Chondrocyte (in vitro differentiated cells): ENCODE measurements around the gene OASL. TPM values are rescaled to one million over a fixed set of nuclear protein-coding genes. Genes with fewer than 3 reads are reported as not detected.
A peak's percentile ranks its signal among the peaks of the same experiment; 100 is the strongest.

Experiments used
- DNase-seq: peaks from one replicate; pipeline ENCODE4 v3.0.0; 2021; ENCODE audit warnings: mixed read lengths, low spot score
- H3K27ac Mint-ChIP-seq: one replicate; pipeline ENCODE4 v1.8.0; 2021; ENCODE audit warnings: mild to moderate bottlenecking, moderate library complexity, mixed read lengths; ENCODE audit not compliant: unreplicated experiment
- H3K27me3 Mint-ChIP-seq: 2 replicates; pipeline ENCODE4 v1.8.0; 2021; ENCODE audit warnings: low read depth, mixed read lengths
- H3K36me3 Mint-ChIP-seq: 2 replicates; pipeline ENCODE4 v1.8.0; 2021; ENCODE audit warnings: low read depth, mixed read lengths
- H3K4me1 Mint-ChIP-seq: 2 replicates; pipeline ENCODE4 v1.8.0; 2021; ENCODE audit warnings: low read depth, mild to moderate bottlenecking, mixed read lengths
- H3K4me3 Mint-ChIP-seq: one replicate; pipeline ENCODE4 v1.8.0; 2021; ENCODE audit warnings: mild to moderate bottlenecking, moderate library complexity, mixed read lengths; ENCODE audit not compliant: unreplicated experiment
- H3K9me3 Mint-ChIP-seq: 2 replicates; pipeline ENCODE4 v1.8.0; 2021; ENCODE audit warnings: low read depth, mixed read lengths
- total RNA-seq: library from RNA; stranded (reverse); gene quantifications from 3 replicates; pipeline ENCODE4 v1.2.1, GENCODE V29; 2021
- TF ChIP-seq, protein P1 (sequence below): fragments of 200-600 bp; sonication (generic); IDR thresholded peaks from 2 replicates; pipeline ENCODE4 v1.5.0; 2021; ENCODE audit warnings: antibody characterized with exemption, mild to moderate bottlenecking, moderate library complexity

The OASL gene
- total RNA-seq, 1 donor from 2014 or later, result not detected

GRCh38 chr12:120996133-120996746 is 42.8 kb downstream of the OASL start:
- no peak for DNase-seq
- Mint-ChIP-seq H3K36me3 (no peaks in the 10 kb centered on the region), H3K4me1 (peaks cover 14% of the 10 kb centered on the region), H3K4me3 (no peak overlapping the region), H3K27ac (no peak overlapping the region), H3K9me3 (peaks cover 7% of the 10 kb centered on the region), H3K27me3 (peaks cover 29% of the 10 kb centered on the region)
- TF ChIP-seq, protein P1, sequence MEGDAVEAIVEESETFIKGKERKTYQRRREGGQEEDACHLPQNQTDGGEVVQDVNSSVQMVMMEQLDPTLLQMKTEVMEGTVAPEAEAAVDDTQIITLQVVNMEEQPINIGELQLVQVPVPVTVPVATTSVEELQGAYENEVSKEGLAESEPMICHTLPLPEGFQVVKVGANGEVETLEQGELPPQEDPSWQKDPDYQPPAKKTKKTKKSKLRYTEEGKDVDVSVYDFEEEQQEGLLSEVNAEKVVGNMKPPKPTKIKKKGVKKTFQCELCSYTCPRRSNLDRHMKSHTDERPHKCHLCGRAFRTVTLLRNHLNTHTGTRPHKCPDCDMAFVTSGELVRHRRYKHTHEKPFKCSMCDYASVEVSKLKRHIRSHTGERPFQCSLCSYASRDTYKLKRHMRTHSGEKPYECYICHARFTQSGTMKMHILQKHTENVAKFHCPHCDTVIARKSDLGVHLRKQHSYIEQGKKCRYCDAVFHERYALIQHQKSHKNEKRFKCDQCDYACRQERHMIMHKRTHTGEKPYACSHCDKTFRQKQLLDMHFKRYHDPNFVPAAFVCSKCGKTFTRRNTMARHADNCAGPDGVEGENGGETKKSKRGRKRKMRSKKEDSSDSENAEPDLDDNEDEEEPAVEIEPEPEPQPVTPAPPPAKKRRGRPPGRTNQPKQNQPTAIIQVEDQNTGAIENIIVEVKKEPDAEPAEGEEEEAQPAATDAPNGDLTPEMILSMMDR, result no peak

- H3K27ac Mint-ChIP-seq, result no peak overlapping the region
- TF ChIP-seq, protein P1, result no peak
- H3K27me3 Mint-ChIP-seq, result peaks cover 29% of the 10 kb centered on the region
- no peak overlapping the region for H3K4me3 Mint-ChIP-seq
- H3K9me3 Mint-ChIP-seq, result peaks cover 7% of the 10 kb centered on the region
- DNase-seq, result no peak
- no peaks in the 10 kb centered on the region for H3K36me3 Mint-ChIP-seq
- peaks cover 8% of the 10 kb centered on the region for H3K4me1 Mint-ChIP-seq
Observed at GRCh38 chr12:120994589-120995337, 44.3 kb downstream of the OASL start.

DNA sequence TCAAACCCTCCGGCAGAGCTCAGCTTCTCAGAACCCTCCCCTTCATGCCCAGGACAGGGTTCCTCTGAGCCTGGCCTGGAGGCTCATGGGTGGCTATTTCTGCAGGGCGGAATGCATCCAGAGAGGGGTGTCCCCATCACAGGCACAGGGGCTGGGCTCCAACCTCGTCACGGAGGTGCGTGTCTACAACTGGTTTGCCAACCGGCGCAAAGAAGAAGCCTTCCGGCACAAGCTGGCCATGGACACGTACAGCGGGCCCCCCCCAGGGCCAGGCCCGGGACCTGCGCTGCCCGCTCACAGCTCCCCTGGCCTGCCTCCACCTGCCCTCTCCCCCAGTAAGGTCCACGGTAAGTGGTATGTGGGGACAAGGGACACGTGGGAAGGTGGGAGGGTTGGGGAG is 45.0 kb downstream of the OASL start:
- TF ChIP-seq, protein P1, result no peak
- Mint-ChIP-seq H3K27me3 (peaks cover 33% of the 10 kb centered on the region), H3K36me3 (no peaks in the 10 kb centered on the region), H3K4me1 (peaks cover 5% of the 10 kb centered on the region), H3K27ac (no peak overlapping the region), H3K4me3 (no peak overlapping the region), H3K9me3 (peaks cover 7% of the 10 kb centered on the region)
- no peak for DNase-seq

DNA sequence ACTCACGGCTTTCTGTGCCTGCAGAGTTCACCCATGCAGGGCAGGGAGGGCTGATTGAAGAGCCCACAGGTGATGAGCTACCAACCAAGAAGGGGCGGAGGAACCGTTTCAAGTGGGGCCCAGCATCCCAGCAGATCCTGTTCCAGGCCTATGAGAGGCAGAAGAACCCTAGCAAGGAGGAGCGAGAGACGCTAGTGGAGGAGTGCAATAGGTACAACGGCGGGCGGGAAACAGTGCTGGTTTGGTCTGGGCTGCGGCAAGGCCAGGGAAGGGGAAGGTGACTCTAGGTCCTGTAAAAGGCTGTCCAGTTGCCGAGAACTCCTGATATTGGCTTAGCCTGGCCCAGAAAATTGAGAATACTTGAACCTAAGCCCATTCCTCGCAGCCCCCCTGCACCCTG is 45.5 kb downstream of the OASL start:
- Mint-ChIP-seq H3K4me1 (peaks cover 3% of the 10 kb centered on the region), H3K4me3 (no peak overlapping the region), H3K27me3 (peaks cover 33% of the 10 kb centered on the region), H3K36me3 (no peaks in the 10 kb centered on the region), H3K27ac (no peak overlapping the region), H3K9me3 (peaks cover 7% of the 10 kb centered on the region)
- TF ChIP-seq, protein P1, result no peak
- peak; percentile 60 for DNase-seq

- TF ChIP-seq, protein P1, result no peak
- Mint-ChIP-seq H3K4me3 (no peak overlapping the region), H3K4me1 (no peaks in the 10 kb centered on the region), H3K27ac (no peak overlapping the region), H3K27me3 (peaks cover 33% of the 10 kb centered on the region), H3K36me3 (no peaks in the 10 kb centered on the region), H3K9me3 (peaks cover 10% of the 10 kb centered on the region)
- no peak for DNase-seq
Observed at GRCh38 chr12:120992989-120993388, 46.1 kb downstream of the OASL start.
